ENCODE results near the gene DOCK9. TPM values are rescaled to one million over a fixed set of nuclear protein-coding genes. Genes with fewer than 3 reads are reported as not detected.

The DOCK9 gene
- total RNA-seq, 1 donor from 2014 or later: 170 TPM

GRCh38 chr13:98915981-98916380, 61.9 kb downstream of the DOCK9 start:
- no peak for TF ChIP-seq CTCF (IDR thresholded peaks at IDR 0.05)
- Histone ChIP-seq H3K27ac (no peak overlapping the region), H3K4me3 (no peak overlapping the region), H3K27me3 (no peaks in the 10 kb centered on the region), H3K36me3 (peaks cover 7% of the 10 kb centered on the region), H3K4me1 (peaks cover 5% of the 10 kb centered on the region), H3K9me3 (no peaks in the 10 kb centered on the region)
- no peak for DNase-seq
- peak; percentile 73 for ATAC-seq
- intact Hi-C loops (cut with DNase I): no loop called here

GRCh38 chr13:98915563-98915962, 62.3 kb downstream of the DOCK9 start:
- intact Hi-C loops (cut with DNase I): no loop called here
- Histone ChIP-seq H3K4me1 (peaks cover 5% of the 10 kb centered on the region), H3K27me3 (no peaks in the 10 kb centered on the region), H3K36me3 (peaks cover 3% of the 10 kb centered on the region), H3K27ac (no peak overlapping the region), H3K9me3 (no peaks in the 10 kb centered on the region), H3K4me3 (no peak overlapping the region)
- TF ChIP-seq CTCF (IDR thresholded peaks at IDR 0.05): no peak
- ATAC-seq (no peak), DNase-seq (no peak)

- no peak for DNase-seq
- intact Hi-C loops (cut with DNase I): no loop called here
- no peak for ATAC-seq
- H3K36me3 ChIP-seq: no peaks in the 10 kb centered on the region
- H3K4me1 ChIP-seq: peaks cover 5% of the 10 kb centered on the region
- H3K9me3 ChIP-seq: no peaks in the 10 kb centered on the region
- TF ChIP-seq CTCF (IDR thresholded peaks at IDR 0.05): no peak
- H3K4me3 ChIP-seq: no peak overlapping the region
- H3K27me3 ChIP-seq: no peaks in the 10 kb centered on the region
- H3K27ac ChIP-seq: no peak overlapping the region
These were observed 64.1 kb downstream of the DOCK9 start for GRCh38 chr13:98913741-98914140.

- intact Hi-C loops (cut with DNase I): no loop called here
- no peak for ATAC-seq
- DNase-seq: no peak
- TF ChIP-seq CTCF (IDR thresholded peaks at IDR 0.05): no peak
- Histone ChIP-seq H3K4me1 (peaks cover 3% of the 10 kb centered on the region), H3K27me3 (no peaks in the 10 kb centered on the region), H3K9me3 (no peaks in the 10 kb centered on the region), H3K4me3 (no peak overlapping the region), H3K36me3 (no peaks in the 10 kb centered on the region), H3K27ac (no peak overlapping the region)
These were observed 65.0 kb downstream of the DOCK9 start for GRCh38 chr13:98912846-98913245.

- H3K27me3 ChIP-seq: no peaks in the 10 kb centered on the region
- H3K4me3 ChIP-seq: no peak overlapping the region
- no peaks in the 10 kb centered on the region for H3K36me3 ChIP-seq
- peak overlapping the region; percentile 61 for H3K27ac ChIP-seq
- ATAC-seq (peak; percentile 40), DNase-seq (no peak)
- intact Hi-C loops (cut with DNase I): no loop called here
- peaks cover 3% of the 10 kb centered on the region for H3K4me1 ChIP-seq
- no peak for TF ChIP-seq CTCF (IDR thresholded peaks at IDR 0.05)
- no peaks in the 10 kb centered on the region for H3K9me3 ChIP-seq
These were observed 67.3 kb downstream of the DOCK9 start for GRCh38 chr13:98910501-98910951.

GRCh38 chr13:98909016-98909415, 68.8 kb downstream of the DOCK9 start:
- Histone ChIP-seq H3K4me1 (peaks cover 3% of the 10 kb centered on the region), H3K4me3 (no peak overlapping the region), H3K27ac (peak overlapping the region; percentile 40), H3K9me3 (no peaks in the 10 kb centered on the region), H3K36me3 (peaks cover 1% of the 10 kb centered on the region), H3K27me3 (no peaks in the 10 kb centered on the region)
- no peak for TF ChIP-seq CTCF (IDR thresholded peaks at IDR 0.05)
- no peak for ATAC-seq
- DNase-seq: no peak
- intact Hi-C loops (cut with DNase I): no loop called here
